K562 (cell line): Measurements from ENCODE around the gene ATG7. TPM values are rescaled to one million over a fixed set of nuclear protein-coding genes. Genes with fewer than 3 reads are reported as not detected.

ENCODE experiments used
- ATAC-seq: fragments of 200-7000 bp; cut with Tn5 transposase; 3 replicates; pipeline ENCODE4 v1.9.1; 2020; ENCODE audit warnings: moderate library complexity
- BruUV-seq: library from RNA; stranded (reverse); fragments of 400-500 nt; replicated peaks from 2 replicates; lab custom pipeline; 2021; lab: Mats Ljungman, UMichigan
- CTCF ChIA-PET: fragments of 300-600 bp; formaldehyde crosslinking; extraction: SDS; loops from one replicate; lab custom pipeline; 2021; ENCODE audit warnings: low intra/inter-chr PET ratio; lab: Yijun Ruan, JAX
- POLR2A ChIA-PET: fragments of 300-600, 350-650 bp; sonication (Branson Sonifier 250); formaldehyde crosslinking; extraction: SDS; loops from one replicate; lab custom pipeline; 2021; ENCODE audit warnings: antibody characterized with exemption, inconsistent platforms; lab: Yijun Ruan, JAX
- DNase-seq, 4 experiments: peaks; one replicate each; pipeline versions ENCODE4 v3.0.0 to v3.0.0-alpha.2; 2011 to 2018; ENCODE audit warnings: low spot score in 3 of 4, mixed read lengths in 3 of 4; ENCODE audit errors: extremely low read depth in 1 of 4
- FAIRE-seq: peaks from 2 replicates; lab custom pipeline; 2011; peaks lifted over from hg19 to GRCh38; lab: Jason Lieb, UNC
- H2AFZ ChIP-seq: 2 replicates; pipeline ENCODE4 v1.6.0; 2011; ENCODE audit warnings: low read depth, low read length, control low read depth, inconsistent platforms
- H3K27ac ChIP-seq: fragments of 200-600 bp; 3 replicates; pipeline ENCODE4 v1.8.0; 2011; ENCODE audit warnings: low read depth, mild to moderate bottlenecking, control low read depth, inconsistent platforms, low read length, moderate library complexity, mixed read lengths; ENCODE audit errors: extremely low read depth
- H3K27me3 ChIP-seq, 2 experiments: fragments of 300-600 bp in 1 of 2; 2 replicates in 1 of 2; 3 replicates in 1 of 2; pipeline versions ENCODE4 v1.6.0 to v1.8.0; 2011; ENCODE audit warnings: inconsistent platforms in 2 of 2, low read length in 2 of 2, mild to moderate bottlenecking in 1 of 2, mixed read lengths in 1 of 2, moderate library complexity in 1 of 2; ENCODE audit not compliant: control insufficient read depth in 2 of 2, insufficient read depth in 2 of 2
- H3K36me3 ChIP-seq: fragments of 300-600 bp; 3 replicates; pipeline ENCODE4 v1.8.0; 2011; ENCODE audit warnings: mild to moderate bottlenecking, low read length, inconsistent platforms; ENCODE audit not compliant: control insufficient read depth, insufficient read depth
- H3K4me1 ChIP-seq, 2 experiments: fragments of 200-600 bp in 1 of 2; replicated peaks in 1 of 2; 2 replicates in 1 of 2; 3 replicates in 1 of 2; pipeline versions ENCODE4 v1.5.1 to v1.8.0; 2011; ENCODE audit warnings: inconsistent platforms in 2 of 2, low read length in 2 of 2, mild to moderate bottlenecking in 1 of 2, mixed read lengths in 1 of 2, moderate library complexity in 1 of 2; ENCODE audit not compliant: control insufficient read depth in 2 of 2, insufficient read depth in 2 of 2
- H3K4me2 ChIP-seq: 2 replicates; pipeline ENCODE4 v1.6.1; 2011; ENCODE audit warnings: low read length, control low read depth, inconsistent platforms, mixed read lengths; ENCODE audit not compliant: insufficient read depth
- H3K4me3 ChIP-seq: fragments of 200-600 bp; sonication (generic), shearing (Covaris generic); 2 replicates; pipeline ENCODE4 v1.5.1; 2016; ENCODE audit warnings: control low read depth, inconsistent platforms
- H3K79me2 ChIP-seq: fragments of 200-600 bp; 3 replicates; pipeline ENCODE4 v1.8.0; 2011; ENCODE audit warnings: low read length, inconsistent platforms; ENCODE audit not compliant: control insufficient read depth, insufficient read depth
- H3K9ac ChIP-seq, 2 experiments: 2 replicates each; pipeline versions ENCODE4 v1.6.0 to v1.6.1; 2011; ENCODE audit warnings: low read depth in 2 of 2, low read length in 2 of 2, control low read depth in 1 of 2, inconsistent platforms in 1 of 2, mild to moderate bottlenecking in 1 of 2, mixed read lengths in 1 of 2; ENCODE audit not compliant: insufficient read depth in 1 of 2
- H3K9me1 ChIP-seq: one replicate; pipeline ENCODE4 v1.6.0; 2011; ENCODE audit warnings: inconsistent platforms, mild to moderate bottlenecking, low read length, moderate library complexity; ENCODE audit not compliant: control insufficient read depth, insufficient read depth
- H3K9me3 ChIP-seq: replicated peaks from 2 replicates; pipeline ENCODE4 v1.5.1; 2011; ENCODE audit warnings: low read depth, low read length, inconsistent platforms; ENCODE audit not compliant: control insufficient read depth, insufficient read depth
- H4K20me1 ChIP-seq: replicated peaks from 2 replicates; pipeline ENCODE4 v1.6.1; 2011; ENCODE audit warnings: low read length, inconsistent platforms, mixed read lengths; ENCODE audit not compliant: control insufficient read depth, insufficient read depth
- E2F6 ChIP-seq, 2 experiments: IDR thresholded peaks; 2 replicates each; pipeline ENCODE4 v1.6.1; 2011; ENCODE audit warnings: borderline replicate concordance in 1 of 2, control low read depth in 1 of 2, low read depth in 1 of 2, low read length in 1 of 2, mild to moderate bottlenecking in 1 of 2, mixed read lengths in 1 of 2, moderate library complexity in 1 of 2; ENCODE audit not compliant: insufficient read depth in 1 of 2, insufficient read length in 1 of 2, poor library complexity in 1 of 2, severe bottlenecking in 1 of 2; ENCODE audit errors: extremely low read depth in 1 of 2
- PHTF2 ChIP-seq: fragments of 250-450 bp; sonication (Bioruptor Pico); IDR thresholded peaks from 2 replicates; pipeline ENCODE4 v1.5.0; 2021; ENCODE audit warnings: mild to moderate bottlenecking
- SAP30 ChIP-seq: fragments of 200-600 bp; sonication (generic); IDR thresholded peaks from 2 replicates; pipeline ENCODE4 v1.6.1; 2012; ENCODE audit warnings: borderline replicate concordance, low read depth, mild to moderate bottlenecking, moderate library complexity, low read length, control low read depth, inconsistent platforms; ENCODE audit not compliant: insufficient read depth, poor library complexity, severe bottlenecking
- SP2 ChIP-seq: IDR thresholded peaks from 2 replicates; pipeline ENCODE4 v1.6.1; 2011; ENCODE audit warnings: mild to moderate bottlenecking, low read depth, low read length, moderate library complexity; ENCODE audit not compliant: poor library complexity, severe bottlenecking; ENCODE audit errors: extremely low read depth
- SRF ChIP-seq, 2 experiments: fragments of 250-450, 450-650 bp in 1 of 2; sonication (Bioruptor Pico) in 1 of 2; sonication (generic) in 1 of 2; formaldehyde crosslinking; IDR thresholded peaks; 2 replicates each; pipeline versions ENCODE4 v1.5.0 to v1.5.1; 2020 to 2022; ENCODE audit warnings: mild to moderate bottlenecking in 1 of 2, missing genetic modification reagents in 1 of 2
- ZBTB5 ChIP-seq: fragments of 450-650 bp; IDR thresholded peaks from 2 replicates; pipeline ENCODE4 v1.6.1; 2017; ENCODE audit warnings: antibody characterized with exemption
- ZNF655 ChIP-seq: fragments of 250-450 bp; sonication (Bioruptor Pico); IDR thresholded peaks from 2 replicates; pipeline ENCODE4 v1.5.0; 2021
- ZZZ3 ChIP-seq: fragments of 450-650 bp; IDR thresholded peaks from 2 replicates; pipeline ENCODE4 v1.6.1; 2016; ENCODE audit warnings: antibody characterized with exemption, mild to moderate bottlenecking, moderate library complexity
- WGBS: fragments of 100-300 bp; shearing (Covaris generic); methylation state at CpG from one replicate; pipeline ENCODE4 v1.1.6; 2016; ENCODE audit warnings: low coverage, mixed read lengths; ENCODE audit not compliant: insufficient coverage; ENCODE audit errors: missing lambda C conversion rate; 5-methylcytosine and 5-hydroxymethylcytosine counted together
- in situ Hi-C: fragments of 300-500 bp; cut with MboI; formaldehyde crosslinking; loops from 4 replicates; pipeline ENCODE4 v1.15.0; 2018; ENCODE audit warnings: inconsistent platforms, mixed read lengths
- intact Hi-C: fragments of 100-400 bp; cut with micrococcal nuclease; formaldehyde crosslinking; loops from 2 replicates; pipeline ENCODE4 v1.14.2; 2022
- polyA plus RNA-seq, 8 experiments: library from polyadenylated mRNA; depleted of rRNA in 4 of 8; stranded (reverse) in 5 of 8; unstranded in 3 of 8; fragments of >200 nt; fragmentation: Nextera tagmentation in 2 of 8; fragmentation: Illumina TruSeq in 1 of 8; extraction: Ambion mirVana in 2 of 8; extraction: Trizol in 1 of 8; gene quantifications; 2 replicates each; pipeline versions ENCODE4 v1.2.1 to v1.2.3, GENCODE V29; 2011 to 2014; ENCODE audit warnings: inconsistent platforms in 1 of 8, missing spikeins in 1 of 8
- total RNA-seq, 7 experiments: library from RNA; depleted of rRNA in 6 of 7; stranded (reverse); fragments of >200 nt in 6 of 7; fragmentation: Illumina TruSeq in 2 of 7; extraction: Trizol in 2 of 7; gene quantifications; 2 replicates each; pipeline versions ENCODE4 v1.2.1 to v1.2.3, GENCODE V29; 2011 to 2021; ENCODE audit warnings: low replicate concordance in 1 of 7
- TF ChIP-seq, protein P1 (sequence below): sonication (generic); formaldehyde crosslinking; IDR thresholded peaks from 2 replicates; pipeline ENCODE4 v1.8.1; 2022; ENCODE audit warnings: missing genetic modification reagents

The ATG7 gene
- total and polyA plus RNA-seq, 9 of the 15 experiments (the other 6 are each of a cell fraction or from before 2014, with no cell fraction given): 18.3 to 45.3 (median 33.6) TPM

DNA sequence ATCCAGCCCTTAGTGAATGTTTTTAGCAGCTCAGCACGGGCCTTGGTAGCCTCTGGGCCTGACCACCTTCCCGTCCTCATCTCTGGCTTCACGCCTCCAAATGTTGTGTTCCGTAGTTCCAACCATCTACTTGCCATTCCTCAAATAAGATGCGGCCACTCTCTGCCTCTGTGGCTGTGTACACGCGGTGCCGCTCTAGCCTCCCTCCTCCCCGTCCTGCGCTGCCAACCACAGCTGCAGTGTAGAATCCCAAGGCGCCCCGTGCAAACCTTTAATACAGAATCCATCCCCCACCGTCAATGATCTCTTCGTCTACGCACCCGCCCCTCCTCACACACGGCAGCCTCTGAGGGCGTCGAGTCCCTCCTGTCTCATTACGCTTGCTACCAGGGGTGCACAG, 294.3 kb downstream of the ATG7 start:
- POLR2A ChIA-PET: interaction anchor here (0.6 to 1.8 kb wide), 3 partner anchors 8 to 224 kb away, joined by 3 to 4 read pairs (median 3); no protein-coding TSS in a partner anchor
- H3K36me3 ChIP-seq: no peaks in the 10 kb centered on the region; the same call in 2 of the 3 replicates
- no peak for FAIRE-seq
- H4K20me1 ChIP-seq: peaks cover 14% of the 10 kb centered on the region
- ATAC-seq: no peak
- in situ Hi-C loops: no loop called here
- no peaks in the 10 kb centered on the region for H3K9me1 ChIP-seq
- H3K27ac ChIP-seq: no peak overlapping the region
- no peak for DNase-seq
- H3K4me2 ChIP-seq: no peak overlapping the region
- H3K9ac ChIP-seq: no peak overlapping the region
- no peak overlapping the region for H2AFZ ChIP-seq
- 76% methylated on average over 13 of the region's 20 CpGs for WGBS
- CTCF ChIA-PET: no interaction called here
- intact Hi-C loops: no loop called here
- H3K4me1 ChIP-seq: peaks cover 0 to 10% of the 10 kb centered on the region in 2 experiments; a peak in 1 of 5 replicates
- H3K4me3 ChIP-seq: no peak overlapping the region
- H3K9me3 ChIP-seq: no peaks in the 10 kb centered on the region
- no peak for TF ChIP-seq PHTF2
- TF ChIP-seq, protein P1, sequence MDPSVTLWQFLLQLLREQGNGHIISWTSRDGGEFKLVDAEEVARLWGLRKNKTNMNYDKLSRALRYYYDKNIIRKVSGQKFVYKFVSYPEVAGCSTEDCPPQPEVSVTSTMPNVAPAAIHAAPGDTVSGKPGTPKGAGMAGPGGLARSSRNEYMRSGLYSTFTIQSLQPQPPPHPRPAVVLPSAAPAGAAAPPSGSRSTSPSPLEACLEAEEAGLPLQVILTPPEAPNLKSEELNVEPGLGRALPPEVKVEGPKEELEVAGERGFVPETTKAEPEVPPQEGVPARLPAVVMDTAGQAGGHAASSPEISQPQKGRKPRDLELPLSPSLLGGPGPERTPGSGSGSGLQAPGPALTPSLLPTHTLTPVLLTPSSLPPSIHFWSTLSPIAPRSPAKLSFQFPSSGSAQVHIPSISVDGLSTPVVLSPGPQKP (CRISPR knock-in tag): no peak
- no peak for TF ChIP-seq ZZZ3
- TF ChIP-seq SP2: no peak
- TF ChIP-seq ZBTB5: no peak
- no peak for TF ChIP-seq E2F6 (IDR thresholded peaks at IDR 0.05; ENCODE audit: borderline replicate concordance in 1 of 2, extremely low read depth in 1 of 2, insufficient read depth in 1 of 2, insufficient read length in 1 of 2, low read depth in 1 of 2, low read length in 1 of 2, poor library complexity in 1 of 2, severe bottlenecking in 1 of 2)
- TF ChIP-seq SRF (CRISPR knock-in tag; IDR thresholded peaks at IDR 0.05): no peak
- TF ChIP-seq SAP30: no peak
- TF ChIP-seq ZNF655 (CRISPR knock-in tag): no peak
- TF ChIP-seq, all 486 proteins: peak for 0
- Histone ChIP-seq H3K79me2 (no peaks in the 10 kb centered on the region), H3K27me3 (peaks cover 0 to 14% of the 10 kb centered on the region in 2 experiments; a peak in 1 of 5 replicates)
- BruUV-seq: no TSS peak
